Measurements from ENCODE around the gene S100PBP. TPM values are rescaled to one million over a fixed set of nuclear protein-coding genes. Genes with fewer than 3 reads are reported as not detected.

S100PBP gene
- total RNA-seq = 14.3 and 26.6 TPM in 2 replicates

DNA sequence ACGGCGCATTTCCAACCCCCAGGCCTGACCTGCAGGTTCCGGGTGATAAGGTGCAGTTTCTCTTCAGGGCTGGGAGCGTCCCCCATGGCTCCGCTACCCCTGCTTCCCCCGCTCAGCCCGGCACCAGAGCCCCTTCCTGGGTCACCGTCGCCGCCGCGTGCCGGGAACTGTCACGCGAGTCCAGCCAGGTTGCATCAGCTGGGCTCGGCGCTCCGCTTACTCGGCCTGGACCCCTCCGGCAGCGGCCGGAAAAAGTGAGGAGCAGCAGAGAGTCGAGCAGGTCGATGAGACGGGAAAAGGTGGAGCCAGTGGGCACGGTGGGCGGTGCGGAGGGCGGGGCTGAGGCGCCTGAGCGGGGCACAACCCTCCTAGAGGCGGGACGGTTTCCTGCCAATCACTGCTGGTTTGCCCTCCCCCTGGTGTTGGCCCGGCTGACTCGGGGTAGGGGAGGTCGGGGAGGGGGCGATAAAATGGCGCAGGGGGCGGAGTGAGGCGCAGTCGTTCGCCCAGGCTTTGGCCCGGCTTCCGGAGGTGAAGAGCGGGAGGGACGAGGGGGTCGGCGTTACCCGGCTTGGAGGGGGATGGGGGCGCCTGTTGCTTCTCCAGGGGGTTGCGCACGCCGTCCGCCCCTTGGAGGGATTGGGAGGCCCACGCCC is at the start of gene S100PBP, which contains the start of gene YARS1:
Gene S100PBP (plus strand): TSS at position 495 of the 656 bp plus-strand sequence. CDS start 8,447 bp downstream, outside the sequence.
Gene YARS1 (minus strand): TSS at position 200 of the 656 bp plus-strand sequence. CDS start 114 bp downstream, at position 86.
- peak; percentile 54 for DNase-seq (ENCODE audit: low read depth)
- peak within 1 kb of the TSS; percentile 99 for H3K4me3 ChIP-seq (ENCODE audit: low read depth, low read length)
- TF ChIP-seq, protein P1, sequence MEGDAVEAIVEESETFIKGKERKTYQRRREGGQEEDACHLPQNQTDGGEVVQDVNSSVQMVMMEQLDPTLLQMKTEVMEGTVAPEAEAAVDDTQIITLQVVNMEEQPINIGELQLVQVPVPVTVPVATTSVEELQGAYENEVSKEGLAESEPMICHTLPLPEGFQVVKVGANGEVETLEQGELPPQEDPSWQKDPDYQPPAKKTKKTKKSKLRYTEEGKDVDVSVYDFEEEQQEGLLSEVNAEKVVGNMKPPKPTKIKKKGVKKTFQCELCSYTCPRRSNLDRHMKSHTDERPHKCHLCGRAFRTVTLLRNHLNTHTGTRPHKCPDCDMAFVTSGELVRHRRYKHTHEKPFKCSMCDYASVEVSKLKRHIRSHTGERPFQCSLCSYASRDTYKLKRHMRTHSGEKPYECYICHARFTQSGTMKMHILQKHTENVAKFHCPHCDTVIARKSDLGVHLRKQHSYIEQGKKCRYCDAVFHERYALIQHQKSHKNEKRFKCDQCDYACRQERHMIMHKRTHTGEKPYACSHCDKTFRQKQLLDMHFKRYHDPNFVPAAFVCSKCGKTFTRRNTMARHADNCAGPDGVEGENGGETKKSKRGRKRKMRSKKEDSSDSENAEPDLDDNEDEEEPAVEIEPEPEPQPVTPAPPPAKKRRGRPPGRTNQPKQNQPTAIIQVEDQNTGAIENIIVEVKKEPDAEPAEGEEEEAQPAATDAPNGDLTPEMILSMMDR (conservative IDR thresholded peaks at IDR 0.05; ENCODE audit: low read depth, low read length) = no peak

DNA sequence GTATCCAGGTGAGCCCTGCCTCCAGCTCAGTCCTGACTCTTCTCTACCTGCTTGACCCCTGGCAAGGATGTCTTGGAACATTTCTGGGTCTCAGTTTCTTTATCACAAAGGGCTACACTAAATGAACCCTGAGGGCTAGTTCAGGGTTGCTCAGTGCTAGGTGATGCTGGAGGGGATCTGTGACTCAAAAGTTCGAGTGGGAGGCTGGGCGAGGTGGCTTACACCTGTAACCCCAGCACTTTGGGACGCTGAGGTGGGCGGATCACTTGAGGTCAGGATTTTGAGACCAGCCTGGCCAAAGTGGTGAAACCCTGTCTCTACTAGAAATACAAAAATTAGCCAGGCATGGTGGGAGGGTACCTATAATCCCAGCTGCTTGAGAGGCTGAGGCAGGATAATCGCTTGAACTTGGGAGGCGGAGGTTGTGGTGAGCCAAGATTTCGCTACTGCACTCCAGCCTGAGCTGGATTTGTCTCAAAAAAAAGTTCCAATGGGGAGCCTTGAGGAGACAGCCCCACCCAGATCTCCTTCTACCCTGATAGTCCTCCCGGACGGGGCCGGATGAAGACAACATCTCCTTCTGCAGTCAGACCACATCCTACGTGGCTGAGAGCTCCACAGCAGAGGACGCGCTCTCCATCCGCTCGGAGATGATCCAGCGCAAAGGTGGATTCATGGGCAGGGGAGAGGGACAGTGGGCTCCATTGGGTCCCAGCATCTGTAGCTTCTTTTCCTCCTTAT is 49.2 kb upstream of the S100PBP start:
- DNase-seq (ENCODE audit: low read depth) = no peak
- no peak overlapping the region for H3K4me3 ChIP-seq (ENCODE audit: low read depth, low read length)
- TF ChIP-seq, protein P1 (conservative IDR thresholded peaks at IDR 0.05; ENCODE audit: low read depth, low read length) = no peak

DNA sequence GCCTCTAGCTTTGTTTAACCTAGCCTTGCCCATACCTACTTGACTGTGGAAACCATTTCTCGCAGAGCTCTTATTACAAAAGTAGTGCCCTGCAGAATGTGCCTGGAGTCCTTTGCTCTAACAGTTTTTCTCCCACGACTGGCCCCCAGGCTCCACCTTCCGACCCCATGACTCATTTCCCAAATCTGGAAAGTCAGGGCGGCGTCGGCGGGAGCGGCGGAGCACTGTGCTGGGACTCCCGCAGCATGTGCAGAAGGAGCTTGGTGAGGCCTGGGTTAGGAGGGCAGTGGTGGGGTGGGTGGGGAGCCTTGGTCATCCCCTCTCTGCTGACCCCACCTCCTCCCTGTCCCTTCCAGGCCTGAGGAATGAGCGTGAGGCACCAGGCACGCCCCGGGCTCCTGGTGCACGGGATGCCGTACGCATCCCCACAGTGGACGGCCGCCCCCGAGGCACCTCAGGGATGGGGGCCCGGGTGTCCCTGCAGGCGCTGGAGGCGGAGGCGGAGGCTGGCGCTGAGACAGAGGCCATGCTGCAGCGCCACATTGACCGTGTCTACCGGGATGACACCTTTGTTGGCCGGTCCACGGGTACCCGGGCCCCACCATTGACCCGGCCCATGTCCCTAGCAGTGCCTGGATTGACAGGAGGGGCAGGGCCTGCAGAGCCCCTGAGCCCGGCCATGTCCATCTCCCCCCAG is 47.8 kb upstream of the S100PBP start:
- TF ChIP-seq, protein P1 (conservative IDR thresholded peaks at IDR 0.05; ENCODE audit: low read depth, low read length) = no peak
- no peak for DNase-seq (ENCODE audit: low read depth)

DNA sequence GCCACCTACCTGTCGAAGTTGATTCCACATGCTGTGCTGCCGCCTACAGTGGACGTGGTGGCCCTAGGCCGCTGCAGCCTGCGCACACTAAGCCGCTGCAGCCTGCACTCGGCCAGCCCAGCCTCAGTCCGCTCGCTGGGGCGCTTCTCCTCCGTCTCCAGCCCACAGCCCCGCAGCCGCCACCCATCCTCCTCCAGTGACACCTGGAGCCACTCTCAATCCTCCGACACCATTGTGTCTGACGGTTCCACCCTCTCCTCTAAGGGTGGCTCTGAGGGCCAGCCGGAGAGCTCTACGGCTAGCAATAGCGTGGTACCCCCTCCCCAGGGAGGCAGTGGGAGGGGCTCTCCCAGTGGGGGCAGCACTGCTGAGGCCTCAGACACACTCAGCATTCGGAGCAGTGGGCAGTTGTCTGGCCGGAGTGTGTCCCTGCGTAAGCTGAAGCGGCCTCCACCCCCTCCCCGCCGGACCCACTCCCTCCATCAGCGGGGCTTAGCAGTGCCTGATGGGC is 47.2 kb upstream of the S100PBP start:
- DNase-seq (ENCODE audit: low read depth) = no peak
- TF ChIP-seq, protein P1 (conservative IDR thresholded peaks at IDR 0.05; ENCODE audit: low read depth, low read length) = no peak
- H3K4me3 ChIP-seq (ENCODE audit: low read depth, low read length) = no peak overlapping the region

More for the DNA sequence above, 47.8 kb upstream of the S100PBP start:
- no peak overlapping the region for H3K4me3 ChIP-seq (ENCODE audit: low read depth, low read length)

DNA sequence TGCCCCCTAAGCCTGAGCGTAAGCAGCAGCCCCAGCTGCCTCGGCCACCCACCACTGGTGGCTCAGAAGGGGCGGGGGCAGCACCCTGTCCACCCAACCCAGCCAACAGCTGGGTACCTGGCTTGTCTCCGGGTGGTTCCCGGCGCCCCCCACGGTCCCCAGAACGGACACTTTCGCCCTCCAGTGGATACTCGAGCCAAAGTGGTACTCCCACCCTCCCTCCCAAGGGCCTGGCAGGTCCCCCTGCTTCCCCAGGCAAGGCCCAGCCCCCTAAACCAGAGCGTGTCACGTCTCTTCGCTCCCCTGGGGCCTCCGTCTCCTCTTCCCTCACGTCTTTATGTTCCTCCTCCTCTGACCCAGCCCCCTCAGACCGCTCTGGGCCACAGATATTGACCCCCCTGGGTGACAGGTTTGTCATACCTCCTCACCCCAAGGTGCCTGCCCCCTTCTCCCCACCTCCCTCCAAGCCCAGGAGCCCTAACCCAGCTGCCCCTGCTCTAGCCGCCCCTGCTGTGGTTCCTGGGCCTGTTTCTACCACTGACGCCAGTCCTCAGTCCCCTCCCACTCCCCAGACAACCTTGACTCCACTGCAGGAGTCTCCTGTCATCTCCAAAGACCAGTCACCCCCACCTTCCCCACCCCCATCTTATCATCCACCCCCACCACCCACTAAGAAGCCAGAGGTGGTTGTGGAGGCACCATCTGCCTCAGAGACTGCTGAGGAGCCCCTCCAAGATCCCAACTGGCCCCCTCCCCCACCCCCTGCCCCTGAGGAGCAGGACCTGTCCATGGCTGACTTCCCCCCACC is 46.5 kb upstream of the S100PBP start:
- H3K4me3 ChIP-seq (ENCODE audit: low read depth, low read length) = no peak overlapping the region
- DNase-seq (ENCODE audit: low read depth) = no peak
- TF ChIP-seq, protein P1 (conservative IDR thresholded peaks at IDR 0.05; ENCODE audit: low read depth, low read length) = no peak

Measured in epithelial cell of proximal tubule (primary cell).